GM23248 (cell line): ENCODE measurements around the gene SMC6. TPM values are rescaled to one million over a fixed set of nuclear protein-coding genes. Genes with fewer than 3 reads are reported as not detected.

Experiments used
- DNase-seq: peaks from one replicate; pipeline ENCODE4 v3.0.0-alpha.2; 2015
- H2AFZ ChIP-seq: fragments of 200-600 bp; sonication (generic); 2 replicates; pipeline ENCODE4 v1.6.1; 2016; ENCODE audit warnings: antibody characterized with exemption
- H3F3A ChIP-seq: fragments of 200-600 bp; sonication (generic); 2 replicates; pipeline ENCODE4 v1.6.1; 2016; ENCODE audit warnings: mild to moderate bottlenecking, antibody characterized with exemption, mixed run types; ENCODE audit not compliant: insufficient read depth
- H3K27ac ChIP-seq: fragments of 200-600 bp; sonication (generic); 2 replicates; pipeline ENCODE4 v1.5.1; 2016; ENCODE audit warnings: mild to moderate bottlenecking
- H3K27me3 ChIP-seq: fragments of 200-600 bp; sonication (generic); replicated peaks from 2 replicates; pipeline ENCODE4 v1.6.1; 2016; ENCODE audit warnings: mild to moderate bottlenecking; ENCODE audit not compliant: insufficient read depth
- H3K36me3 ChIP-seq: fragments of 200-600 bp; sonication (generic); 2 replicates; pipeline ENCODE4 v1.6.1; 2016; ENCODE audit warnings: low read depth, mild to moderate bottlenecking
- H3K4me1 ChIP-seq: fragments of 200-600 bp; sonication (generic); 2 replicates; pipeline ENCODE4 v1.6.1; 2016; ENCODE audit warnings: mild to moderate bottlenecking; ENCODE audit not compliant: insufficient read depth
- H3K4me2 ChIP-seq: fragments of 200-600 bp; sonication (generic); one replicate; pipeline ENCODE4 v1.6.1; 2016; ENCODE audit warnings: mild to moderate bottlenecking; ENCODE audit not compliant: unreplicated experiment
- H3K4me3 ChIP-seq: fragments of 200-600 bp; sonication (generic); 2 replicates; pipeline ENCODE4 v1.5.1; 2016; ENCODE audit warnings: mild to moderate bottlenecking
- H3K79me2 ChIP-seq: fragments of 200-600 bp; sonication (generic); 2 replicates; pipeline ENCODE4 v1.6.1; 2016; ENCODE audit warnings: mild to moderate bottlenecking; ENCODE audit not compliant: insufficient read depth
- H3K9ac ChIP-seq: fragments of 200-600 bp; sonication (generic); 2 replicates; pipeline ENCODE4 v1.6.1; 2016; ENCODE audit warnings: mild to moderate bottlenecking
- H3K9me2 ChIP-seq: fragments of 200-600 bp; sonication (generic); 2 replicates; pipeline ENCODE4 v1.6.1; 2016; ENCODE audit warnings: mixed run types, mild to moderate bottlenecking, moderate library complexity; ENCODE audit not compliant: insufficient read depth
- H3K9me3 ChIP-seq: fragments of 200-600 bp; sonication (generic); one replicate; pipeline ENCODE4 v1.6.1; 2017; ENCODE audit warnings: low read depth
- H4K20me1 ChIP-seq: fragments of 200-600 bp; sonication (generic); 2 replicates; pipeline ENCODE4 v1.6.0; 2016; ENCODE audit not compliant: insufficient read depth
- EZH2 ChIP-seq: fragments of 200-600 bp; sonication (generic); IDR thresholded peaks from 2 replicates; pipeline ENCODE4 v1.6.1; 2018; ENCODE audit warnings: antibody characterized with exemption, mild to moderate bottlenecking; ENCODE audit not compliant: insufficient read depth, poor library complexity, severe bottlenecking
- EZH2phosphoT487 ChIP-seq: fragments of 200-600 bp; sonication (generic); IDR thresholded peaks from 2 replicates; pipeline ENCODE4 v1.6.1; 2018; ENCODE audit warnings: antibody characterized with exemption, moderate library complexity, mild to moderate bottlenecking, low read depth; ENCODE audit not compliant: insufficient read depth
- WGBS, 2 experiments: methylation state at CpG; one replicate each; pipeline ENCODE4 v1.1.6; 2015 to 2017; ENCODE audit warnings: low lambda C conversion rate in 2 of 2, low coverage in 1 of 2; ENCODE audit errors: missing lambda C conversion rate in 2 of 2; 5-methylcytosine and 5-hydroxymethylcytosine counted together
- in situ Hi-C: fragments of 300-500 bp; cut with MboI; formaldehyde crosslinking; loops from 2 replicates; pipeline ENCODE4 v1.15.0; 2020
- polyA plus RNA-seq: library from polyadenylated mRNA; unstranded; fragments of >200 nt; fragmentation: Nextera tagmentation; extraction: Ambion mirVana; gene quantifications from 2 replicates; pipeline ENCODE4 v1.2.1, GENCODE V29; 2016
- total RNA-seq: library from RNA; depleted of rRNA; stranded (reverse); fragments of >200 nt; shearing (Covaris generic); gene quantifications from 2 replicates; pipeline ENCODE4 v1.2.3, GENCODE V29; 2014; rRNA removed

SMC6 gene
- total RNA-seq (21.4 and 22.0 TPM in 2 replicates), polyA plus RNA-seq (18.8 and 20.9 TPM in 2 replicates)

GRCh38 chr2:17753803-17754663 is at the start of gene SMC6, which contains the start of gene GEN1:
Gene SMC6 (minus strand): TSS chr2:17753810. CDS start chr2:17745946, 7,864 bp downstream.
Gene GEN1 (plus strand): TSS chr2:17754138. CDS start chr2:17759944, 5,806 bp downstream.
- H3K4me2 ChIP-seq: peak within 1 kb of the TSS; percentile 97
- H3K79me2 ChIP-seq: peaks cover 91% of the 10 kb centered on the region
- peak within 1 kb of the TSS; percentile 87 for H2AFZ ChIP-seq
- peak within 1 kb of the TSS; percentile 96 for H3K4me3 ChIP-seq
- H3K9me2 ChIP-seq: no peaks in the 10 kb centered on the region
- peaks cover 6% of the 10 kb centered on the region; the same call in 1 of the 2 replicates for H3F3A ChIP-seq
- no peaks in the 10 kb centered on the region for H3K36me3 ChIP-seq
- 1 to 2% methylated on average over 73 to 74 of the region's 76 CpGs for WGBS, 2 experiments
- no peak for TF ChIP-seq EZH2
- no peak for TF ChIP-seq EZH2phosphoT487
- DNase-seq: peak; percentile 94
- peak within 1 kb of the TSS; percentile 95 for H3K27ac ChIP-seq
- peak within 1 kb of the TSS; percentile 91 for H3K9ac ChIP-seq
- H4K20me1 ChIP-seq: no peaks in the 10 kb centered on the region
- H3K4me1 ChIP-seq: peaks cover 38% of the 10 kb centered on the region
- no peaks in the 10 kb centered on the region for H3K9me3 ChIP-seq
- no peaks in the 10 kb centered on the region for H3K27me3 ChIP-seq
- in situ Hi-C loops: no loop called here

GRCh38 chr2:17800693-17801458 is 47.3 kb upstream of the SMC6 start:
- Histone ChIP-seq H3K4me1 (no peaks in the 10 kb centered on the region), H4K20me1 (no peaks in the 10 kb centered on the region), H3K9me2 (no peaks in the 10 kb centered on the region), H2AFZ (no peak overlapping the region), H3K36me3 (no peaks in the 10 kb centered on the region), H3K27ac (no peak overlapping the region), H3F3A (no peaks in the 10 kb centered on the region), H3K9ac (no peak overlapping the region), H3K27me3 (0 out of 2 replicates have a peak, but pooled peaks cover 3% of the 10 kb centered on the region), H3K4me3 (no peak overlapping the region), H3K9me3 (no peaks in the 10 kb centered on the region), H3K79me2 (no peaks in the 10 kb centered on the region), H3K4me2 (no peak overlapping the region)
- 89 to 91% methylated on average over 1 of the region's 1 CpG for WGBS, 2 experiments
- TF ChIP-seq EZH2phosphoT487 (no peak), EZH2 (no peak)
- in situ Hi-C loops: no loop called here
- no peak for DNase-seq

GRCh38 chr2:17800219-17800618 is 46.6 kb upstream of the SMC6 start:
- Histone ChIP-seq H3K79me2 (no peaks in the 10 kb centered on the region), H3K27ac (no peak overlapping the region), H4K20me1 (no peaks in the 10 kb centered on the region), H3K9ac (no peak overlapping the region), H3F3A (no peaks in the 10 kb centered on the region), H3K9me2 (no peaks in the 10 kb centered on the region), H3K9me3 (no peaks in the 10 kb centered on the region), H3K27me3 (0 out of 2 replicates have a peak, but pooled peaks cover 3% of the 10 kb centered on the region), H3K36me3 (no peaks in the 10 kb centered on the region), H3K4me2 (no peak overlapping the region), H3K4me3 (no peak overlapping the region), H3K4me1 (no peaks in the 10 kb centered on the region), H2AFZ (no peak overlapping the region)
- in situ Hi-C loops: no loop called here
- no peak for TF ChIP-seq EZH2phosphoT487
- no peak for TF ChIP-seq EZH2
- WGBS, 2 experiments: 25 to 36% methylated on average over 5 of the region's 5 CpGs
- peak; percentile 22 for DNase-seq

- Histone ChIP-seq H3K9me3 (no peaks in the 10 kb centered on the region), H3K36me3 (no peaks in the 10 kb centered on the region), H3K27ac (no peak overlapping the region), H3K9ac (no peak overlapping the region), H3K4me3 (no peak overlapping the region), H4K20me1 (no peaks in the 10 kb centered on the region), H2AFZ (no peak overlapping the region), H3K4me1 (no peaks in the 10 kb centered on the region), H3K9me2 (no peaks in the 10 kb centered on the region), H3F3A (no peaks in the 10 kb centered on the region), H3K79me2 (no peaks in the 10 kb centered on the region), H3K27me3 (0 out of 2 replicates have a peak, but pooled peaks cover 3% of the 10 kb centered on the region), H3K4me2 (no peak overlapping the region)
- no peak for TF ChIP-seq EZH2
- TF ChIP-seq EZH2phosphoT487: no peak
- DNase-seq: no peak
- in situ Hi-C loops: no loop called here
- 44 to 50% methylated on average over 7 of the region's 7 CpGs for WGBS, 2 experiments
Observed at GRCh38 chr2:17799301-17800120, 45.9 kb upstream of the SMC6 start.
